ENCODE results near the gene SSU72. TPM values are rescaled to one million over a fixed set of nuclear protein-coding genes. Genes with fewer than 3 reads are reported as not detected.
"Not testable (repeated sequence)": the region's sequence is repeated elsewhere in the genome, so short reads cannot be mapped to it uniquely, and the experiment has no call there.

The SSU72 gene
- total RNA-seq, 1 experiment from 2014 or later, result 193 TPM

DNA sequence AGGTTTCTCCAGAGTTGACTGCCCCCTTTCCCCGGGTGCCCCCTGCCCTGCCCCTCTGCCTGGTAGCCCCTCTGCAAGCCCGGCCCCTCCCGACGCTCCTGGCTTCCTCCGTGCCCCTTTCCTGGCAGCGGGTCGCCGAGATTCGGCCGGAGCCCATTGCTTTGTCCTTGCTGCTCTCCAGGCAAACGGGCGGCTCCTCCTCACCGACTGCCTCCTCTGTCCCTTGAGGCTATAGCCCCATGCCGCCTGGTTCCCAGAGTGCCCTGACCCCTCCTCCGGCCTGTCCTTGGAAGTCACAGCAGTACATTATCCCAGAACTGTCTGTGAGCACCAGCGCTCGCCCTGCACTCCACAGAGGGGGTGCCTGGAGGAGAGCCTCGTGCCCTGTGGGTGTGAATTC, 61.0 kb downstream of the SSU72 start:
- intact Hi-C loops (cut with micrococcal nuclease; ENCODE audit: unreplicated experiment); POLR2A ChIA-PET (ENCODE audit: low non-redundant PET); H3K27me3 ChIP-seq (replicated peaks; ENCODE audit: insufficient read depth, low read depth, low read length, poor library complexity); H3K36me3 ChIP-seq (ENCODE audit: insufficient read depth, low read length, poor library complexity, severe bottlenecking); DNase-seq (ENCODE audit: low spot score); CTCF ChIA-PET; H3K27ac ChIP-seq (ENCODE audit: low read depth, low read length, poor library complexity, severe bottlenecking); BruUV-seq (replicated peaks); H3K9me3 ChIP-seq (ENCODE audit: low read depth, low read length, poor library complexity, severe bottlenecking); H3K4me1 ChIP-seq (ENCODE audit: insufficient read depth, low read length, poor library complexity, severe bottlenecking): not testable (repeated sequence)
- H3K4me3 ChIP-seq (ENCODE audit: low read depth, low read length, poor library complexity, severe bottlenecking), result peak overlapping the region; percentile 21

DNA sequence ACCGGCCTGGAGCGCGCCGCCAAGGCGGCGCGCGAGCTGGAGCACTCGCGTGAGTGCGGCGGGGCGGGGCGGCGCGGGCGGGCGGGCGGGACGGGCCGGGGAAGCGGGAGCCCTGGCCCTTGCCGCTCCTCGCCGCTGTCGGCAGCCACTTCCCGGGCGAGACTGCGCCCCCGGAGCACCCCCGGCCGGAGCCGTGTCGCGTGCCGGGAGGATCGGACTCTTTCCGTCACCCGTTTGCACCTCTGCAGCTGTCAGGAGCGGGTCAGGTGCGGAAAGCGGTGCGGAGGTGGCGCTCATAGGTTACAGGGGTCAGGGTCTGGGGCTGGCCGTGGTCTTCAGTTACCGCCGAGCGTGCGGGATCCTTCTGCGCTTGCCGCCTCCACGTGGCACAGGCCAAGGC, 62.2 kb downstream of the SSU72 start:
- intact Hi-C loops (cut with micrococcal nuclease; ENCODE audit: unreplicated experiment); H3K4me1 ChIP-seq (ENCODE audit: insufficient read depth, low read length, poor library complexity, severe bottlenecking); POLR2A ChIA-PET (ENCODE audit: low non-redundant PET); H3K9me3 ChIP-seq (ENCODE audit: low read depth, low read length, poor library complexity, severe bottlenecking); BruUV-seq (replicated peaks); H3K36me3 ChIP-seq (ENCODE audit: insufficient read depth, low read length, poor library complexity, severe bottlenecking); CTCF ChIA-PET; DNase-seq (ENCODE audit: low spot score); H3K27me3 ChIP-seq (replicated peaks; ENCODE audit: insufficient read depth, low read depth, low read length, poor library complexity): not testable (repeated sequence)
- peak overlapping the region; percentile 93 for H3K27ac ChIP-seq (ENCODE audit: low read depth, low read length, poor library complexity, severe bottlenecking)
- H3K4me3 ChIP-seq (ENCODE audit: low read depth, low read length, poor library complexity, severe bottlenecking), result peak overlapping the region; percentile 79

DNA sequence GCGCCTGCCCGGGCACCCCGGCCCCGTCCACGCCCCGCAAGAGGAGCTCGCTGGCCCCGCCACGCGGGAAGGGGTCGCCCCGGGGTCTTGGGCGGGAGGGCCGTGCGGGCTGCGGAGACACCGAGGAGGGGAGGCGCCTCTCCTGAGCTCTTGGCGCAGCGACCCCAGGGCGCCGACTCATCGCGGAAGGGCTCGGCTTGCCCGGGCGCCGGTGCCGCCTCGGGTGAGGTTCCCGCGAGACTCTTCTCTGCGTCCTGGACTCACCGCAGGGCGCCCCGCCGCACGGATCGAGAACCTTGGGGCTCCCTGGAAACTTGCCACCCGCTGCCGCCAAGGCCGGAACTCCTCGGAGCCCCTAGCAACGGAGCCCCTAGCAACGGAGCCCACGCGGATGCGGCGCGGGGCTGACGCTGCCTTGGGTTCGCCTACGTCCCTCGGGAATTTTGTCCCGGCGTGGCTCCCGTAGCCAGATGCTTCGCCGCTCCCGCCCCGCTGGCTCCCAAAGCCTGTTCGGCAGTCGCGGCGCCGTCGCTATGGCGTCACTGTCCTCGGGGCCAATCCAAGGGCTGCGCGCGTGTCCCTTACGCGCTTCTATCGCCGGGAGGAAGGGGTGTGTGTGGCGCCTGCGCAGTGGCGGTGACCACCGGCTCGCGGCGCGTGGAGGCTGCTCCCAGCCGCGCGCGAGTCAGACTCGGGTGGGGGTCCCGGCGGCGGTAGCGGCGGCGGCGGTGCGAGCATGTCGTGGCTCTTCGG, 63.0 kb downstream of the SSU72 start, which contains the start of gene ATAD3A:
ATAD3A (plus strand) TSS at position 630 of the 753 bp plus-strand sequence; CDS start at position 737, 107 bp downstream.
- no peak for TF ChIP-seq EZH2 (IDR thresholded peaks at IDR 0.05; ENCODE audit: borderline replicate concordance, low read depth, low read length, poor library complexity, severe bottlenecking)
- TF ChIP-seq, protein P1, sequence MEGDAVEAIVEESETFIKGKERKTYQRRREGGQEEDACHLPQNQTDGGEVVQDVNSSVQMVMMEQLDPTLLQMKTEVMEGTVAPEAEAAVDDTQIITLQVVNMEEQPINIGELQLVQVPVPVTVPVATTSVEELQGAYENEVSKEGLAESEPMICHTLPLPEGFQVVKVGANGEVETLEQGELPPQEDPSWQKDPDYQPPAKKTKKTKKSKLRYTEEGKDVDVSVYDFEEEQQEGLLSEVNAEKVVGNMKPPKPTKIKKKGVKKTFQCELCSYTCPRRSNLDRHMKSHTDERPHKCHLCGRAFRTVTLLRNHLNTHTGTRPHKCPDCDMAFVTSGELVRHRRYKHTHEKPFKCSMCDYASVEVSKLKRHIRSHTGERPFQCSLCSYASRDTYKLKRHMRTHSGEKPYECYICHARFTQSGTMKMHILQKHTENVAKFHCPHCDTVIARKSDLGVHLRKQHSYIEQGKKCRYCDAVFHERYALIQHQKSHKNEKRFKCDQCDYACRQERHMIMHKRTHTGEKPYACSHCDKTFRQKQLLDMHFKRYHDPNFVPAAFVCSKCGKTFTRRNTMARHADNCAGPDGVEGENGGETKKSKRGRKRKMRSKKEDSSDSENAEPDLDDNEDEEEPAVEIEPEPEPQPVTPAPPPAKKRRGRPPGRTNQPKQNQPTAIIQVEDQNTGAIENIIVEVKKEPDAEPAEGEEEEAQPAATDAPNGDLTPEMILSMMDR (conservative IDR thresholded peaks at IDR 0.05; ENCODE audit: low read depth, low read length), result no peak
- H3K4me1 ChIP-seq (ENCODE audit: insufficient read depth, low read length, poor library complexity, severe bottlenecking), result no peaks in the 10 kb centered on the region
- peak; percentile 99 for DNase-seq (ENCODE audit: low spot score)
- no peaks in the 10 kb centered on the region for H3K27me3 ChIP-seq (replicated peaks; ENCODE audit: insufficient read depth, low read depth, low read length, poor library complexity)
- ChIA-PET CTCF (no interaction called here), POLR2A (ENCODE audit: low non-redundant PET) (no interaction called here)
- peak within 1 kb of the TSS; percentile 93 for H3K27ac ChIP-seq (ENCODE audit: low read depth, low read length, poor library complexity, severe bottlenecking)
- H3K36me3 ChIP-seq (ENCODE audit: insufficient read depth, low read length, poor library complexity, severe bottlenecking), result no peaks in the 10 kb centered on the region
- intact Hi-C loops (cut with micrococcal nuclease; ENCODE audit: unreplicated experiment), result no loop called here
- BruUV-seq (replicated peaks), result no TSS peak
- H3K4me3 ChIP-seq (ENCODE audit: low read depth, low read length, poor library complexity, severe bottlenecking), result peak within 1 kb of the TSS; percentile 79
- H3K9me3 ChIP-seq (ENCODE audit: low read depth, low read length, poor library complexity, severe bottlenecking), result no peaks in the 10 kb centered on the region

DNA sequence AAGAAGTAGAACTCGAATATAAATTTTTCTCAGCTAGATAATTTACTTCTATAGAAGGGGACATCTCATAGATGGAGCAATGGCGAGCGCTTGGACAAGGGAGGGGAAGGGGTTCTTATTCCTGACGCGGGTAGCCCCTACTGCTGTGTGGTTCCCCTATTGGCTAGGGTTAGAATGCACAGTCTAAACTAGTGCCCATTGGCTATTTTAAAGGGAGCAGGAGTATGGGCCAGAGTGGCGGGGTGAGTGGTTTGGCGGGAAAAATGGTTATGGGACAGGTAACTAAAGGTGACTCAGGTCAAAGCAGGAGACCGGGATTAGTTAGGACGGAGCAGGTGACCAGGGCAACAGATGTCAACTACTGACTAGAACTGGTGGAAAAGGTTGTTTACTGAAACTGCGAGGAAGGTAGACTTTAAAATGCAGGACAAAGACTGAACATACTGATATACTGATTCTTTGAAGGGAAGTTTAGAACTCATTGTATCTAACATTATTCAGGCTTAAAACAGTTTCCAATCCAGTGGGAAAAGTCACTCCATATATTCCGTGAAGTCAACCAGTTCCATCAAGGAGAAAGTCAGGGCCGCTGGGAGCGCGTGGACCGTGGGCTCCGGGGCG, 63.6 kb downstream of the SSU72 start:
- ChIA-PET POLR2A (ENCODE audit: low non-redundant PET) (no interaction called here), CTCF (interaction anchor here (0.7 kb wide), 1 partner anchor 139 kb away, joined by 5 read pairs; no protein-coding TSS in a partner anchor)
- Histone ChIP-seq H3K27ac (ENCODE audit: low read depth, low read length, poor library complexity, severe bottlenecking) (peak overlapping the region; percentile 93), H3K36me3 (ENCODE audit: insufficient read depth, low read length, poor library complexity, severe bottlenecking) (no peaks in the 10 kb centered on the region), H3K4me3 (ENCODE audit: low read depth, low read length, poor library complexity, severe bottlenecking) (peak overlapping the region; percentile 79), H3K9me3 (ENCODE audit: low read depth, low read length, poor library complexity, severe bottlenecking) (no peaks in the 10 kb centered on the region), H3K4me1 (ENCODE audit: insufficient read depth, low read length, poor library complexity, severe bottlenecking) (no peaks in the 10 kb centered on the region), H3K27me3 (replicated peaks; ENCODE audit: insufficient read depth, low read depth, low read length, poor library complexity) (no peaks in the 10 kb centered on the region)
- TF ChIP-seq EZH2 (IDR thresholded peaks at IDR 0.05; ENCODE audit: borderline replicate concordance, low read depth, low read length, poor library complexity, severe bottlenecking), result no peak
- TF ChIP-seq, protein P1 (conservative IDR thresholded peaks at IDR 0.05; ENCODE audit: low read depth, low read length), result no peak
- peak; percentile 37 for DNase-seq (ENCODE audit: low spot score)
- intact Hi-C loops (cut with micrococcal nuclease; ENCODE audit: unreplicated experiment), result no loop called here
- BruUV-seq (replicated peaks), result TSS peak; percentile 96

DNA sequence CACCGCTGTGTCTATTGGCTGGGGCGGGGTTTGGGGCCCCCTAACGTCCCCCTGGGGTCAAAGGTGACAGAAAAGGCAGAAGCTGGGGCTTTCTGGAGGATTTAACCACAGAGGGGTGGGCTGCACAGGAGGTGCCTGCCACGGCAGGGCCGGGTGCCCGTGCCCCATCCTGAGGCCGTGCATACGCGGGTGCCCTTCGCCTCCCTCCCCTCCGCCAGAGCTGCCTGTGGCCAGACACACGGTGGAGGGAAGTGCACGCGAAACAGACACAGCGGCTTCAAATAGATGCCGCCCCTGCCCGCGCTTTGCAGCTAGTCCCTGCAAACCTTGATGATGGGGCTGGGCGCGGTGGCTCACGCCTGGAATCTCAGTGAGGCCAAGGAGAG, 65.2 kb downstream of the SSU72 start:
- CTCF ChIA-PET; intact Hi-C loops (cut with micrococcal nuclease; ENCODE audit: unreplicated experiment); H3K4me3 ChIP-seq (ENCODE audit: low read depth, low read length, poor library complexity, severe bottlenecking); DNase-seq (ENCODE audit: low spot score); BruUV-seq (replicated peaks); H3K27ac ChIP-seq (ENCODE audit: low read depth, low read length, poor library complexity, severe bottlenecking); H3K9me3 ChIP-seq (ENCODE audit: low read depth, low read length, poor library complexity, severe bottlenecking); H3K4me1 ChIP-seq (ENCODE audit: insufficient read depth, low read length, poor library complexity, severe bottlenecking); H3K36me3 ChIP-seq (ENCODE audit: insufficient read depth, low read length, poor library complexity, severe bottlenecking); H3K27me3 ChIP-seq (replicated peaks; ENCODE audit: insufficient read depth, low read depth, low read length, poor library complexity); POLR2A ChIA-PET (ENCODE audit: low non-redundant PET): not testable (repeated sequence)
